ENCODE data around the gene COCH.
"Not testable (repeated sequence)": the region's sequence is repeated elsewhere in the genome, so short reads cannot be mapped to it uniquely, and the experiment has no call there.

Gene COCH

DNA sequence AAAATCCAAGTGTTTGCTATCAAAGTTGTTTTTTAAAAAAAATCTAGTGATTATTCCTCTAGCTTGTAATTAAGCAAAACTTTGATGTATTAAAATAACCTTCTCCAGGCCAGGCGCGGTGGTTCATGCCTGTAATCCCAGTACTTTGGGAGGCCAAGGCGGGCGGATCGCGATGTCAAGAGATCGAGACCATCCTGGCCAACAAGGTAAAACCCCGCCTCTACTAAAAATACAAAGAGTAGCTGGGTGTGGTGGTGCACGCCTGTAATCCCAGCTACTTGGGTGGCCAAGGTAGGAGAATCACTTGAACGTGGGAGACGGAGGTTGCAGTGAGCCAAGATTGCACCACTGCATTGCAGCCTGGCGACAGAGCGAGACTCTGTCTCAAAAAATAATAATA, 59.6 kb downstream of the COCH start:
- DNase-seq, result not testable (repeated sequence)

- no peak for DNase-seq
These were observed 61.1 kb downstream of the COCH start for GRCh38 chr14:30935445-30935844.

- no peak for DNase-seq
These were observed 64.3 kb downstream of the COCH start for GRCh38 chr14:30938617-30939016.

Measured in NCI-H1048 (cell line).